IMR-90 (cell line): ENCODE results near the gene KCNE4. TPM values are rescaled to one million over a fixed set of nuclear protein-coding genes. Genes with fewer than 3 reads are reported as not detected.

Experiments
- ATAC-seq: fragments of 200-7000 bp; cut with Tn5 transposase; 2 replicates; pipeline ENCODE4 v1.9.1; 2020; ENCODE audit warnings: low read depth, mild to moderate bottlenecking, moderate library complexity
- BruUV-seq: library from RNA; stranded (reverse); fragments of 400-500 nt; replicated peaks from 2 replicates; lab custom pipeline; 2021; lab: Mats Ljungman, UMichigan
- CTCF ChIA-PET: fragments of 300-600 bp; formaldehyde crosslinking; extraction: SDS; loops from one replicate; lab custom pipeline; 2021; ENCODE audit warnings: antibody characterized with exemption; lab: Yijun Ruan, JAX
- POLR2A ChIA-PET: fragments of 300-600 bp; sonication (Branson Sonifier 250); formaldehyde crosslinking; loops from one replicate; lab custom pipeline; 2022; ENCODE audit warnings: antibody characterized with exemption; ENCODE audit not compliant: unreplicated experiment; lab: Charles Lee
- DNase-seq: peaks from one replicate; pipeline ENCODE4 v3.0.0; 2013
- H2AFZ ChIP-seq: replicated peaks from 2 replicates; pipeline ENCODE3; 2013; ENCODE audit warnings: low read length, mild to moderate bottlenecking; ENCODE audit not compliant: poor library complexity
- H2AK5ac ChIP-seq: 2 replicates; pipeline ENCODE4 v1.6.1; 2013; ENCODE audit warnings: low read depth, low read length, inconsistent platforms
- H2AK9ac ChIP-seq: replicated peaks from 2 replicates; pipeline ENCODE3; 2013; ENCODE audit warnings: mild to moderate bottlenecking, low read depth, low read length, moderate library complexity; ENCODE audit not compliant: poor library complexity
- H2BK120ac ChIP-seq: 2 replicates; pipeline ENCODE4 v1.6.1; 2013; ENCODE audit warnings: low read depth, low read length, inconsistent platforms
- H2BK15ac ChIP-seq: 3 replicates; pipeline ENCODE4 v1.6.1; 2013; ENCODE audit warnings: low read depth, low read length, inconsistent platforms
- H2BK20ac ChIP-seq: 2 replicates; pipeline ENCODE4 v1.6.1; 2013; ENCODE audit warnings: low read depth, mild to moderate bottlenecking, inconsistent platforms, low read length, moderate library complexity
- H2BK5ac ChIP-seq: 2 replicates; pipeline ENCODE4 v1.6.1; 2013; ENCODE audit warnings: mild to moderate bottlenecking, low read depth, low read length, inconsistent platforms; ENCODE audit not compliant: poor library complexity, severe bottlenecking
- H3K14ac ChIP-seq: replicated peaks from 2 replicates; pipeline ENCODE4 v1.6.1; 2013; ENCODE audit warnings: low read depth, low read length, inconsistent platforms
- H3K18ac ChIP-seq: 2 replicates; pipeline ENCODE4 v1.6.1; 2013; ENCODE audit warnings: low read depth, low read length, control low read depth
- H3K23ac ChIP-seq: 2 replicates; pipeline ENCODE4 v1.6.1; 2013; ENCODE audit warnings: low read depth, low read length, inconsistent platforms
- H3K27ac ChIP-seq: 2 replicates; pipeline ENCODE4 v1.5.1; 2013; ENCODE audit warnings: mild to moderate bottlenecking, control low read depth, low read length; ENCODE audit not compliant: insufficient read depth
- H3K27me3 ChIP-seq: 2 replicates; pipeline ENCODE4 v1.6.1; 2013; ENCODE audit warnings: low read length; ENCODE audit not compliant: control insufficient read depth, insufficient read depth
- H3K36me3 ChIP-seq: 2 replicates; pipeline ENCODE4 v1.6.1; 2013; ENCODE audit warnings: low read length, mixed read lengths; ENCODE audit not compliant: control insufficient read depth, insufficient read depth
- H3K4ac ChIP-seq: 2 replicates; pipeline ENCODE4 v1.6.1; 2013; ENCODE audit warnings: low read depth, low read length, inconsistent platforms
- H3K4me1 ChIP-seq: 2 replicates; pipeline ENCODE4 v1.6.1; 2013; ENCODE audit warnings: low read length, mixed read lengths; ENCODE audit not compliant: control insufficient read depth, insufficient read depth
- H3K4me2 ChIP-seq: 2 replicates; pipeline ENCODE4 v1.6.1; 2013; ENCODE audit warnings: low read depth, mild to moderate bottlenecking, control low read depth, low read length, moderate library complexity
- H3K4me3 ChIP-seq: 2 replicates; pipeline ENCODE4 v1.5.1; 2013; ENCODE audit warnings: low read depth, mild to moderate bottlenecking, control low read depth, low read length, moderate library complexity; ENCODE audit not compliant: insufficient read depth
- H3K56ac ChIP-seq: 2 replicates; pipeline ENCODE4 v1.6.1; 2013; ENCODE audit warnings: low read length, inconsistent platforms; ENCODE audit not compliant: insufficient read depth; ENCODE audit errors: extremely low read depth
- H3K79me1 ChIP-seq, 2 experiments: 2 replicates each; pipeline ENCODE4 v1.6.1; 2013; ENCODE audit warnings: low read length in 2 of 2, inconsistent platforms in 1 of 2, low read depth in 1 of 2
- H3K9ac ChIP-seq: 2 replicates; pipeline ENCODE4 v1.6.1; 2013; ENCODE audit warnings: low read depth, low read length, control low read depth
- H3K9me1 ChIP-seq: 2 replicates; pipeline ENCODE4 v1.6.1; 2013; ENCODE audit warnings: low read length, inconsistent platforms; ENCODE audit not compliant: insufficient read depth
- H3K9me3 ChIP-seq: 2 replicates; pipeline ENCODE4 v1.6.1; 2013; ENCODE audit warnings: low read length; ENCODE audit not compliant: control insufficient read depth, insufficient read depth
- H4K20me1 ChIP-seq: 2 replicates; pipeline ENCODE4 v1.6.1; 2013; ENCODE audit warnings: low read length, inconsistent platforms; ENCODE audit not compliant: insufficient read depth
- H4K5ac ChIP-seq: 2 replicates; pipeline ENCODE4 v1.6.1; 2013; ENCODE audit warnings: mild to moderate bottlenecking, low read depth, low read length, control low read depth
- H4K8ac ChIP-seq, 2 experiments: 2 replicates each; pipeline ENCODE4 v1.6.1; 2013; ENCODE audit warnings: low read depth in 2 of 2, low read length in 2 of 2, control low read depth in 1 of 2, inconsistent platforms in 1 of 2
- H4K91ac ChIP-seq: 2 replicates; pipeline ENCODE4 v1.6.1; 2013; ENCODE audit warnings: low read depth, low read length, inconsistent platforms; ENCODE audit not compliant: insufficient read depth
- FOS ChIP-seq: fragments of 150-350 bp; IDR thresholded peaks from 2 replicates; pipeline ENCODE4 v1.6.1; 2016; ENCODE audit warnings: low read depth, low read length
- NFE2L2 ChIP-seq: fragments of 150-350 bp; IDR thresholded peaks from 2 replicates; pipeline ENCODE4 v1.6.1; 2016; ENCODE audit warnings: low read depth, mild to moderate bottlenecking, low read length
- WGBS, 2 experiments: methylation state at CpG; one replicate each; pipeline versions ENCODE4 v1.1.5 to v1.1.7; 2013; ENCODE audit warnings: missing lambda C conversion rate in 2 of 2; ENCODE audit not compliant: insufficient read length in 1 of 2; ENCODE audit errors: extremely low coverage in 2 of 2; 5-methylcytosine and 5-hydroxymethylcytosine counted together
- dilution Hi-C: fragments of 300-500 bp; cut with HindIII; formaldehyde crosslinking; loops from one replicate; pipeline ENCODE4 v1.14.3; 2018; ENCODE audit warnings: low sequenced_read_pairs; ENCODE audit not compliant: unreplicated experiment
- in situ Hi-C: fragments of 300-500 bp; cut with MboI; formaldehyde crosslinking; loops from 3 replicates; pipeline ENCODE4 v1.14.3; 2019; ENCODE audit warnings: low sequenced_read_pairs, inconsistent platforms, mixed read lengths
- intact Hi-C: fragments of 100-400 bp; cut with micrococcal nuclease; formaldehyde crosslinking; loops from 2 replicates; pipeline ENCODE4 v1.10.0; 2022
- polyA plus RNA-seq, 3 experiments: library from polyadenylated mRNA; depleted of rRNA; stranded (reverse); fragments of >200 nt; gene quantifications; 2 replicates each; pipeline ENCODE4 v1.2.3, GENCODE V29; 2012; ENCODE audit warnings: low replicate concordance in 1 of 3
- total RNA-seq: library from RNA; depleted of rRNA; stranded (reverse); fragments of >200 nt; gene quantifications from 2 replicates; pipeline ENCODE4 v1.2.3, GENCODE V29; 2012

The KCNE4 gene
- total and polyA plus RNA-seq, 2 of the 4 experiments (the other 2 are of a cell fraction): 6.6 to 6.8 TPM

DNA sequence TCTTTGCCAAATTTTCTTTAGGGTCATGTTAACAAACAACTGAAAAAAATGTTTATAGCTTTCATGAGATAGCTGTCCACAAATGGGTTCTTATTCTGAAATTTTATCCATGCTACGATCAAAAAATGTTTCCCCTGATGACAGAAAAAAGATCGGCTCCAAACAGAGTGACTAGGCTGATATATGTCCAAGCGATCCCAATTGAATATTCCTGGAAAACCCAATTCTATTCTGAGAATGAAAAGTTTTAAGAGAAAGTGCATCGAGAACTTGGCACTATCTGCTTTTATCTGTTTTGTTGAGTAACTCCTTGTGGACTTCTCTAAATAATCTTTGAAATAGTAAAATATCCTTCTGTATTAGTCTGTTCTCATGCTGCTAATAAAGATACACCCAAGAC, 19.1 kb downstream of the KCNE4 start:
- BruUV-seq: no TSS peak
- H2BK15ac ChIP-seq: no peak overlapping the region
- no peaks in the 10 kb centered on the region for H3K4me1 ChIP-seq
- no peaks in the 10 kb centered on the region for H3K27me3 ChIP-seq
- H3K4me2 ChIP-seq: no peak overlapping the region
- H3K36me3 ChIP-seq: no peaks in the 10 kb centered on the region
- in situ Hi-C loops (no loop called here), intact Hi-C loops (no loop called here), dilution Hi-C loops (no loop called here)
- no peak overlapping the region for H4K5ac ChIP-seq
- no peak for ATAC-seq
- no peak overlapping the region for H3K4me3 ChIP-seq
- H3K9me3 ChIP-seq: no peaks in the 10 kb centered on the region
- H2BK120ac ChIP-seq: no peak overlapping the region
- POLR2A ChIA-PET: no interaction called here
- no peak overlapping the region for H3K23ac ChIP-seq
- no peak overlapping the region for H3K56ac ChIP-seq
- H2BK20ac ChIP-seq: no peak overlapping the region
- CTCF ChIA-PET: no interaction called here
- no peak for DNase-seq
- no peak overlapping the region for H3K4ac ChIP-seq
- H2AK5ac ChIP-seq: no peak overlapping the region
- H3K9me1 ChIP-seq: peaks cover 4% of the 10 kb centered on the region; the same call in 1 of the 2 replicates
- H2BK5ac ChIP-seq: no peak overlapping the region
- no peaks in the 10 kb centered on the region for H4K20me1 ChIP-seq
- H4K91ac ChIP-seq: no peak overlapping the region
- WGBS, 2 experiments: no CpG with 5 or more reads among the region's 4 CpGs
- no peak for TF ChIP-seq FOS
- TF ChIP-seq NFE2L2: no peak
- H3K9ac ChIP-seq: no peak overlapping the region
- no peak overlapping the region for H2AK9ac ChIP-seq
- no peak overlapping the region for H3K27ac ChIP-seq
- H4K8ac ChIP-seq: no peak overlapping the region
- H2AFZ ChIP-seq: no peak overlapping the region
- no peak overlapping the region for H3K18ac ChIP-seq
- H3K14ac ChIP-seq: no peak overlapping the region
- no peaks in the 10 kb centered on the region for H3K79me1 ChIP-seq
